ENCODE results near the gene RPL35.
"Not testable (repeated sequence)": the region's sequence is repeated elsewhere in the genome, so short reads cannot be mapped to it uniquely, and the experiment has no call there.

The RPL35 gene

GRCh38 chr9:124853605-124854143 is 8.1 kb downstream of the RPL35 start:
- in situ Hi-C loops (cut with MboI; ENCODE audit: low sequenced_read_pairs): no loop called here

DNA sequence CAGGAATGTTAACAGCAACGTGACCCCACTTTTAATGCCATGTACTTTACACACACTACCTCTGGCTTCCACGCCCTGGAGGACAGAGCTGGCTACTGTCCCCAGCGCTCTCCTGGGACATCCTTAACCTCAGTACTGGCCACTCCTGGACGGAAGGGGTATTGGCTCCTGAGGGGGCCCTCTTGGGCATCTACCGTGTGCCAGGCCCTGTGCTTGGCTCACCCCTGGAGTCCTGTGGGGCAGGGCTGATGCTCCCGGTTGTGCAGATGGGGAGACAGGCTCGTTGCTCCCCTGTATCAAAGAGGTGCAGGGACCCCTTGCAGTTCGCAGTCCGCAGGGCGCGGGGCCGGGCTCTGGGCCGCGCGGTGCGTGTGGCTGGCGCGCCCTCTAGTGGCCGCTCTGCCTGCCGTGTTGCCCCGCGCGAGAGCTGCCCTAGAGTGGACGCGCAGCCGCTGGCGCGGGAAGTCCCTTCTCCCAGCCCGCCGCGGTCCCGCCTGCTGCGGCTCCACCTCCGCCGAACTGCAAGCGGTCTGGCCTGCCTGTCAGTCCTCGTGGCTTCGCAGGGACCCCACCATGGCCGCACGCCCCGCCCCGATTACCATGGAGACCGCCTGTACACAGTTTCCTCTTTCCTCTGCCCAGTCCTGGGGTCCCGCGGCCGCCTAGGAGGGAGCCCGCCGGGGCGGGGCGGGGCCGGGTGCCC is 8.8 kb downstream of the RPL35 start, which contains the start of gene WDR38:
WDR38 (plus strand) TSS at position 632 of the 703 bp plus-strand sequence. CDS start 72 bp downstream, outside the sequence.
- in situ Hi-C loops (cut with MboI; ENCODE audit: low sequenced_read_pairs): no loop called here

- in situ Hi-C loops (cut with MboI; ENCODE audit: low sequenced_read_pairs): no loop called here
These were observed 9.5 kb downstream of the RPL35 start for GRCh38 chr9:124852121-124852828.

- in situ Hi-C loops (cut with MboI; ENCODE audit: low sequenced_read_pairs): loop anchor here (5.0 kb wide), 1 partner anchor 78 kb away; the partner anchor contains the start of gene NR6A1
These were observed 12.0 kb downstream of the RPL35 start for GRCh38 chr9:124849801-124850200.

GRCh38 chr9:124846969-124847368 is 14.8 kb downstream of the RPL35 start:
- in situ Hi-C loops (cut with MboI; ENCODE audit: low sequenced_read_pairs): loop anchor here (5.0 kb wide), 1 partner anchor 75 kb away; the partner anchor contains the start of gene NR6A1

GRCh38 chr9:124846467-124846866 is 15.3 kb downstream of the RPL35 start:
- in situ Hi-C loops (cut with MboI; ENCODE audit: low sequenced_read_pairs): loop anchor here (5.0 kb wide), 1 partner anchor 74 kb away; the partner anchor contains the start of gene NR6A1

- in situ Hi-C loops (cut with MboI; ENCODE audit: low sequenced_read_pairs): no loop called here
These were observed 17.5 kb downstream of the RPL35 start for GRCh38 chr9:124844291-124844690.

- in situ Hi-C loops (cut with MboI; ENCODE audit: low sequenced_read_pairs): no loop called here
These were observed 18.2 kb downstream of the RPL35 start for GRCh38 chr9:124843456-124844034.

- in situ Hi-C loops (cut with MboI; ENCODE audit: low sequenced_read_pairs): no loop called here
These were observed 20.5 kb downstream of the RPL35 start for GRCh38 chr9:124841075-124841821.

DNA sequence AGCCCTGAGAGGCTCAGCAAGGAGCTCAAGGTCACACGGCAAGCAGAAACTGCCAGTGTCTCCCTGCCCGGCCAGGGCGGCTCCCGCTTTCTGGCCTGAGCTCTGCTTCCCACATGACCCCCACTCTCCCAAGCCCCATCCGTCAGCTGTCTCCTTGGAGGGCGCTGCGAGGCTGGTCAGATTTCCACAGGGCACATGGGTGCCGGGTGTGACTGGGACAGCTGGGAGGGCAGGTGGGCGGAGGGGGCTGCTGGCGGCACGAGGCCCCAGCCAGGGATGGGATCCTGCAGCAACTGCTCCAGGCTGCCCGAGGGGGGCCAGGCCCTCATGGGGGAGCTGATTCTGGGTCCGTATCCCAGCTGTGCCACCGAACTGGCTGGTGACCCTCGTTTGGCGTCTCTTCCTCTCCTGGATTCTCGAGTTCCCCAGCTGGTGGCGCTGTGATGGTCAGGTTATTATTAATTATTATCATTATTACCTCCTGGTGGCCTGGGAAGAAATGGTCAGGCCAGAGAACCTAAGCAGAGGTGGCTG is 21.4 kb downstream of the RPL35 start:
- in situ Hi-C loops (cut with MboI; ENCODE audit: low sequenced_read_pairs): no loop called here

GRCh38 chr9:124839612-124840299 is 22.0 kb downstream of the RPL35 start:
- in situ Hi-C loops (cut with MboI; ENCODE audit: low sequenced_read_pairs): no loop called here

DNA sequence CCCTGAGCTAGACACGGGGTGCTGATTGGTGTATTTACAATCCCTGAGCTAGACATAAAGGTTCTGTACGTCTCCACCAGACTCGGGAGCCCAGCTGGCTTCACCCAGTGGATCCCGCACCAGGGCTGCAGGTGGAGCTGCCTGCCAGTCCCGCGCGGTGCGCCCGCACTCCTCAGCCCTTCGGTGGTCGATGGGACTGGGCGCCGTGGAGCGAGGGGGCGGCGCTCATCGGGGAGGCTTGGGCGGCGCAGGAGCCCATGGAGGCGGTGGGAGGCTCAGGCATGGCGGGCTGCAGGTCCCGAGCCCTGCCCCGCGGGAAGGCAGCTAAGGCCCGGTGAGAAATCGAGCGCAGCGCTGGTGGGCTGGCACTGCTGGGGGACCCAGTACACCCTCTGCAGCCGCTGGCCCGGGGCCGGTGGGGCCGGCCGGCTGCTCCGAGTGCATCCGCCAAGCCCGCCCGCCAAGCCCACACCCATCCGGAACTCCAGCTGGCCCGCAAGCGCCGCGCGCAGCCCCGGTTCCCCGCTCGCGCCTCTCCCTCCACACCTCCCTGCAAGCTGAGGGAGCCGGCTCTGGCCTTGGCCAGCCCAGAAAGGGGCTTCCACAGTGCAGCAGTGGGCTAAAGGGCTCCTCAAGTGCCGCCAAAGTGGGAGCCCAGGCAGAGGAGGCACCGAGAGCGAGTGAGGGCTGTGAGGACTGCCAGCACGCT is 23.0 kb downstream of the RPL35 start:
- in situ Hi-C loops (cut with MboI; ENCODE audit: low sequenced_read_pairs): not testable (repeated sequence)

GRCh38 chr9:124838132-124838531 is 23.6 kb downstream of the RPL35 start:
- in situ Hi-C loops (cut with MboI; ENCODE audit: low sequenced_read_pairs): not testable (repeated sequence)

DNA sequence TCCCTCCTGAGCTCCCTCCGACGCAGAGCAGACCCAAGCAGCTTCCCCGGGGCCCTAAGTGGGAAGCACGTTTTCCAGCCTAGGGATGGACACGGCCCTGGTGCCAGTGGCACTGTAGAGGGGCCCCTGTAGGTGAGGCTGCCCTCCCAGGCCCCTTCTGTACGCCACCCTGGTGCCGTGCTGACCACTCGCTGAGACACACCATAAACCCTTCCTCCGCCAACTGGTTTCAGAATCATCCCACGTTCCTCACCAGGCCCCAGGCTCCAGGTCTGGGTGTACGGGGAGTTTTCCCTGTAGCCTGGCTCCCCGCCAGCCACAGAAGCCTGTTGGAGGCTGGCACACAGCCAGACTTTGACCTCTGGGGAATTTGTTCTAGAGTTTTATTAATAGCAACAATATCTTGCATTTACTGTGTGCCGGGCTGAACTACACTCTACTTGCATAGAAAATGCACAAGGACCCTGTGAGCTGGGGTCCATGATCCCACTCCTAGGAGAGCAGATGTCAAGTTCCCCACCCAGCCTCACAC is 26.7 kb downstream of the RPL35 start:
- in situ Hi-C loops (cut with MboI; ENCODE audit: low sequenced_read_pairs): no loop called here

DNA sequence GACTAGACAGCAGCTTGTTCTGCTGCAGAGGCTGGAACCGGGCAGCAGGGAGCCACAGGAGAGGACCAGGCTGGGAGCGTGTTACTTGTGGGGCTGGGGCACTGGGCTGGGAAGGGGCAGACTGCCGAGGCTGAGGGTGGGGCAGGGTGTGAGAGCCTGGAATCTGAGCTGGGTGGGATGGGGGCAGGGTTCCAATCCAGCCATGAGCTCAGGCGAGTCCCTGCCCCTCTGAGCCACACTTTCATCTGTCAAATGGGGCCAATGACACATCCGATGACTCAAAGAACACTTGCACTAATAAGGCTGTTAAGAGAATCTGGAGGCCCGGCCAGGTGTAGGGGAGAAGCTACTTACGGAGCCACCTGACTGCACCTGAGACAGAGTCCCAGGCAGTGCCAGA is 27.2 kb downstream of the RPL35 start:
- in situ Hi-C loops (cut with MboI; ENCODE audit: low sequenced_read_pairs): no loop called here

- in situ Hi-C loops (cut with MboI; ENCODE audit: low sequenced_read_pairs): no loop called here
These were observed 30.0 kb downstream of the RPL35 start for GRCh38 chr9:124831642-124832364.

- in situ Hi-C loops (cut with MboI; ENCODE audit: low sequenced_read_pairs): no loop called here
These were observed 31.2 kb downstream of the RPL35 start for GRCh38 chr9:124830593-124830992.

GRCh38 chr9:124829334-124829669 is 32.5 kb downstream of the RPL35 start:
- in situ Hi-C loops (cut with MboI; ENCODE audit: low sequenced_read_pairs): no loop called here

Data from HL-60/S4 treated with phorbol 12-myristate 13-acetate at 8.2 ng/mL for 4 days and 3 days (cell line).